GM21619 (cell line): Measurements from ENCODE around the gene SPATA24.
"Not testable (repeated sequence)": the region's sequence is repeated elsewhere in the genome, so short reads cannot be mapped to it uniquely, and the experiment has no call there.

Experiments used
- ATAC-seq: cut with Tn5 transposase; IDR thresholded peaks from one replicate; pipeline ENCODE4 v1.9.1; 2021; ENCODE audit not compliant: unreplicated experiment

SPATA24 gene

DNA sequence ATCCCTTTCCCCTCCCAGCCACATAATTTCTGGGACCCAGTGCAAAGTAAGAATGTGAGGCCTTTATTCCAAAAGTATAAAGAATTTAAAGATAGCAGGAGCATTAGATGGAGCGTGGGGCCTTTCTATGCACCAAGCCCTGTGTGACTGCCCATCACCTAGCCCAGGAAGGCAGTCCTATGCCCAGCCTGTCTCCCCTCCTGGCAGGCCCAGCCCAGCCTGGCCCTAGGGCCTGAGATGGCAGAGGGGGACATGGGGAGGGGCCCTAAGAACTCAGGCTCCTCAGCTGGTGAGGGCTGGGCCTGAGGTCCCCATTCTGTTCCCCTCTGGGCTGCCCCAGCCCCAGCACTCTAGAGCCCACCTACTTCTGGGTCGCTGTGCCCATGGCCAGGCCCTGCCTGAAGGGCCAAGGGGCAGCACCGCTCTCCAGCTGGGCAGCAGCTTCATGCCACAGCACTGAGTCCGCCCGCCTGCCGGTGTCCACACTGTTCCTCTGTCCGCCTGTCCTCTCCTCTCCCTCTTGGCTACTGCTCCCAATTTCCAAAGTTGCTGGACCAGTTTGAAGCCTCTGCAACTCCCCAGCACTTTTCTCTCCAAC lies 19.8 kb downstream of the SPATA24 start:
- ATAC-seq = no peak

GRCh38 chr5:139383275-139383992 lies 20.5 kb downstream of the SPATA24 start, which contains the start of gene SLC23A1:
TSS of gene SLC23A1 (minus strand) at chr5:139383297. CDS start at chr5:139383253, 44 bp downstream.
- ATAC-seq = no peak

- no peak for ATAC-seq
Measured at GRCh38 chr5:139382807-139383206, 21.1 kb downstream of the SPATA24 start.

- ATAC-seq = no peak
Measured at GRCh38 chr5:139381837-139382761, 21.8 kb downstream of the SPATA24 start.

GRCh38 chr5:139379626-139380449 lies 24.1 kb downstream of the SPATA24 start:
- no peak for ATAC-seq

DNA sequence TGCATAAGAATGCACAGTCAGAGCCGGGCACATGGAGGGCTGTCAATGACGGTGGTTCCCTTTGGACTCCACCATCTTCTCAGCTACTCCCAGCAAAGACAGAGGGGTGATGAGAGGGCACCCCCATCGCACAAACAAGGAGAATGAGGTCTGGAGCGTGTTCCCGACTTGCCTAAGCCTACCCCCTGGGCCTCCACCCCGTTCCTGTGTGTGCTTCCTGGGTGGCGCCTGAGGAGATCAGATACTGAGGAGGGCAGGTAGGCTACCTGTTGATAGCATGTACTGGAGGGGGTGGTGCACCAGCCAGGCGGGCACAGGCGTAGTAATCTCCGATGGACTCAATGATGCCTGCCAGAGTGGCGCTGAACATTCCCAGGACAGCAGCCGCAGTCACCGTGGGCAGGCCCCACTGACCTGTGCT lies 24.9 kb downstream of the SPATA24 start:
- no peak for ATAC-seq

DNA sequence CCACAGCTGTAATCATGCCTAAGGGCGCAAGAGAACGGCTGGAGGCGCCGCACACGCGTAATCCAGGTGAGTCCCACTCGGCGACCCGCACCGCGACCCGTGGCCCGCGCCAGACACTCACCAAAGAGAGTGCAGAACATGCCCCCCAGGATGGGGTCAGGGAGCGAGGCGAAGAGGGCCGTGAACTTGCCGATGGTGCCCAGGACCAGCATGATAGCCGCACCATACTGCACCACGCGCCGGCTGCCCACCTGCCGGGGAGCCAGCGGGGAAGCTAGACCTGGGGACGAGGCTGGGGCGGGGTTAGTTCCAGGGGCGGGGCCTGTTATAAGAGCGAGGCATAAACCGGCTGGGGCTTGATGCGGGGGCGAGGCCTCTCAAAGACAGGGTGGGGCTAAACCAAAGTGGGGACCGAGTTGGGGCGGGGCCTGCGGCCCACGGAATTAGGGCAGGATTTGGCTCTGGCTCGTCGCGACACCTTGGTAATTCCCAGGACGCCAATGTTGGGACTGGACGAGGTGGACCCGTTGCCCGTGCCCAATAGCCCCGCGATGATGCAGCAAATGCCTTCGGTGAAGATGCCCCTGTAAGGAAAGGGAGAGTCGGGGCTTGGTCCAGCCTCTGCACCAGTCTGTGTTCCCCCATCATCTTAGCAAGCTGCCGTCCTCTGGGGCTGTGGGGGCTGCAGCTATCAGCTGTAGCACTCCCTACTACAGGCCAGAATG lies 25.6 kb downstream of the SPATA24 start:
- ATAC-seq = no peak

DNA sequence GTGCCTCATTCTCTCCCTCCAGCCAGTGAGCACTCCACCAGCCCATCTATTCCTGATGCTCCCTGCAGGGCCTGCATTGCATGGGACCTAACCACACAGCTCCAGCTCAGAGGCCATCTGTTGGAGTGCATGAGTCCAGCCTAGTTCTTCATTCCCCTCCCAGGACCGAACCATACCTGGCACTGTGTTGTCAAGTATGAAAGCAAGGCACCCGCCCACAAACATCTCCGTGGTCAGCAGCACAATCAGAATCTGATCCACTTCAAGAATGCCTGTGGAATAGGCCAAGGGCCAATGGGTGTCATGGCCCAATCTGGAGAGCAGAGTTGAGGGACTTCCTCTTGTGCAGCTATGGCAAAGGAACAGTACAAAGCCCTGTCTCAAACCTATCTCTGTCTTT lies 26.7 kb downstream of the SPATA24 start:
- ATAC-seq = no peak

DNA sequence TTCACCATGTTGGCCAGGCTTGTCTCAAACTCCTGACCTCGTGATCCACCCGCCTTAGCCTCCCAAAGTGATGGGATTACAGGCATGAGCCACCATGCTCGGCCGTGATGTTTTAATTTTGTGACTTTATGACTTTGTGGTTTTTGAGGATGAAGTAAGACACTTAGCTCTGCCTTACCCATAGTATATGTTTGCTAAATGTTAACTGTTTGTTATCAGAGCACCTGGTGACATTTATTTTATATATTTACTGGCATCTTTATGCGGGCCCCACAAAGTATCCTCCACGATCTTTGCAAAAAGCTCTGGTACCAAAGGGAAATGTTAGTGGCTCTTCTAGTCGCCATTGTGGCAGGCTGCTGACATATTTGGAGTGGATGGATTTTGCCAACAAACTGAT lies 27.5 kb downstream of the SPATA24 start:
- ATAC-seq = no peak

DNA sequence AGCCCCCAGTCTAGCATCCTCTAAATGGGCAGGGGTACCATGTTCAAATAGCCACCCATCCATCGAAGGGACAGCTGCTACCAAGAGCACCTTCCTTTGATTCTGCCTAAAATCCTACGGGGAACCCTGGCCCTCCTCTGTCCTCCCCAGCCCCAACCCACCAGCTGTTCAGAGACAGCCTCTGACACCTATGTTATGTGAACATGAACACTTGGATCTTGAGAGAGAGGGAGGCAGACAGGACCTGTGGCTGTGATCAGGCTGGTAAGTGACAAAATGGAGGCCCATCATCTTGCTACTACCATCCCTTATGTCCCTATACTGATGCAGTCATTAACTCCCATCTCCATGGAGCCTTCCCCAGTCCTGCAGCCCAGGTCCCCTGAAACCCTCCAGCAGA lies 29.0 kb downstream of the SPATA24 start:
- ATAC-seq = no peak

DNA sequence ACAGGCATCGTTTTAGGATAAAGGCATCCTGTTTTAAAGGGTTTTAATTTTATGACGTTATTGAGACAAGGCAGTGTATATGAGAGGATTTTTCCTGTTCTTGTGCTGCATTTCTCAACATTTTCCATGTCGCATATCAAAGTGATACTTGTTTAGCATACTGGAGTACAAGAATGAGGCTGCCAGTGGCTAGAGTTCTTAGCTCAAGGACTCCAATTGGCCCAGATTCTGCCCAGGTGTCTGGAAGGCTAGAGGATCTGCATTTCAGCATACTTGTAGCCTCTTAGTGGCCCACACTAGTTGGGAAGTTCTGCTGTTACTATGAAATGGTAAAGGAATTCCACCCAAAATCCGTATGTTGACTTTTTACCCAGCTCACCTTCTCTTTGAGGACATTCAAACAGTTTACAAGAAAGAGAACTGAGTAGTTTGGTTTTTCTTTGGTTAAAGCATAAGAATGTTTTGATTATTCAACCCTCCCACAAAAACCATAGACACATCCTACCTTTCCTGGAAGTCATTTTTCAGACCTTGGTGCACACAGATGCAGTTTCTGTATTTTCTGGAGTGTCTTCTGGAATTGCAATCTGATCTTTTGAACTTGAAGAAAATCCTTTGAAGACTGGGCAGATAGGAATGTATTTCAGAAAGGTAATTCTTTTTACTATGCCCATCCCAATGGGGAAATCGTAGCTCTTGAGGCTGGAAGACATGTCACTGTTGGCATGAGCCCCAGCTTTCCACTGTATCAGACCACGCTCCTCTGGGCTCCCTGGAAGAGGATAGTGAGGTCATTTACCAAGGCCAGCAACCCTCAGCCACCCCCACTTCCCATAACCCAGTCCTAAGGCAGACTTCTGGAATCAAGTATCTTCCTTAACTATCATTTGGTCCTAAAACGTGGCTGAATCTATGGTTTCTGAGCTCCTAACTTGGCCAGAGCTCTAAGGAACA lies 32.1 kb downstream of the SPATA24 start:
- no peak for ATAC-seq

GRCh38 chr5:139369181-139369580 lies 34.7 kb downstream of the SPATA24 start:
- ATAC-seq = no peak

- no peak for ATAC-seq
Measured at GRCh38 chr5:139368613-139369012, 35.3 kb downstream of the SPATA24 start.

DNA sequence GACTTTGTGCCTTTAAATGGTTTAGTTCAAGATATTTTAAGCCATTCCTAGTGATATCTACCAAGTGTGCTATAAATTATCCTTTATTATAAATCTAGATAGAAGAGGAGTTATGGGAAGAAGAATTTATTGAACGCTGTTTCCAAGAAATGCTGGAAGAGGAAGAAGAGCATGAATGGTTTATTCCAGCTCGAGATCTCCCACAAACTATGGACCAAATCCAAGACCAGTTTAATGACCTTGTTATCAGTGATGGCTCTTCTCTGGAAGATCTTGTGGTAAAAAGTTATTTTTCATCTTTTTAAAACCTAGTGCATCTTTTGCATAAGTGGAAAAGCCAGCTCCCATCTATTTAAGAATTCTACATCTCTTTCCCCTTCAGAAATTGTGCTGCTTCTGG lies 39.4 kb downstream of the SPATA24 start:
- no peak for ATAC-seq

- no peak for ATAC-seq
Measured at GRCh38 chr5:139363937-139364336, 40.0 kb downstream of the SPATA24 start.

DNA sequence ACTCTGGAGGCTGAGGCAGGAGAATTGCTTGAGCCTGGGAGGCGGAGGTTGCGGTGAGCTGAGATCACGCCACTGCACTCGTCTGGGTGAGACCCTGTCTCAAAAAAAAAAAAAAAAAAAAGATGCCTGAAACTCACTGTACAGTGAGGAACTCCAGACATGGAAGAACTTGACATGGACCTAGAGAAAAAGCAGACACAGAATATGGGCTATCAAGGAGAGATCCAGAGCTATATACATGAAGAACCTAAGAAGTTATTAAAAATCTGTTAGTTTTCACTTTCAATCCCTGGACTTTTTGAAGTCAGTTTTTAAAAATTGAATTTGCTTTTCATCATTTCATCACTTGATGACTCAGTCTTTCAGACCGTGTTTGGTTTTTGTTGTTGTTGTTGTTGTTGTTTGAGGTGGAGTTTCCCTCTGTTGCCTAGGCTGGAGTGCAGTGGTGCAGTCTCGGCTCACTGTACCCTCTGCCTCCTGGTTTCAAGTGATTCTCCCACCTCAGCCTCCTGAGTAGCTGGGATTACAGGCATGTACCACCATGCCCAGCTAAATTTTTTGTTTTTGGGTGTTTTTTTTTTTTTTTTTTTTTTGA lies 42.0 kb downstream of the SPATA24 start:
- ATAC-seq = no peak

DNA sequence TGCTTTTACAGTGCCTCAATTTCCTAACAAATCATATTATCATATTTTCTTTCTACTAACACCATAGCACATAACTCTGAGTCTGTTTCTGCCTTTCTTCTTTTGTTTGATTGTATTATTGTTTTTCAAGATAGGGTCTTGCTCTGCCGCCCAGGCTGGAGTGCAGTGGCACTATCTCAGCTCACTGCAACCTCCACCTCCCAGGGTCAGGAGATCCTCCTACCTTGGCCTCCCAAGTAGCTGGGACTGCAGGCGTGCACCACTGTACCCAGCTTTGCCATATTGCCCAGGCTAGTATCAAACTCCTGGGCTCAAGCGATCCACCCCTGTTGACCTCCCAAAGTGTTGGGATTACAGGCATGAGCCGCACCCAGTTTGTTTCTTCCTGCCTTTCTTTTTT lies 43.5 kb downstream of the SPATA24 start:
- ATAC-seq = no peak

DNA sequence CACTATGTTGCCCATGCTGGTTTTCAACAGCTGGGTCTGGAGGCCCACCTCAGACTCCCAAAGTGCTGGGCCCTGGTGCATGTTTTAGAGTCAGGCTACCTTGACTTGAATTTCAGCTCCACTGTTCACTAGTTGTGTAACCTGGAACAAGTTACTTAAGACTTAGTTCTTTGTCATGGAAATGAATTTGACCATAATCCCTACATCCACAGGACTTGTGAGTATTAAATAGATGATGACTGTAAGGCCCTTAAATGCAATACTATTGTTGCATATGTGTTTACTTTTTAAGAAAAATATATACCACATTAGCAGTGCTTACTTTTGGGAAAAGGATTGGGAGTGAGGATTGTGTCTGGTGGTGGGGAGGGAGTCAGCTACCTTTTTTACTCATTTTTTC lies 45.8 kb downstream of the SPATA24 start:
- no peak for ATAC-seq

GRCh38 chr5:139355900-139356299 lies 48.0 kb downstream of the SPATA24 start:
- ATAC-seq = not testable (repeated sequence)
